ENCODE data around the gene NT5M.
A peak's percentile ranks its signal among the peaks of the same experiment; 100 is the strongest.
"Not testable (repeated sequence)": the region's sequence is repeated elsewhere in the genome, so short reads cannot be mapped to it uniquely, and the experiment has no call there.

NT5M gene

GRCh38 chr17:17303010-17303846, at the start of gene NT5M:
Gene NT5M (plus strand): TSS chr17:17303373. CDS start chr17:17303551, 178 bp downstream.
- TF ChIP-seq ZFX (IDR thresholded peaks at IDR 0.05) (peak; percentile 96), CTCF (conservative IDR thresholded peaks at IDR 0.05) (no peak)
- H3K27ac ChIP-seq: peak within 1 kb of the TSS; percentile 77

- TF ChIP-seq CTCF (conservative IDR thresholded peaks at IDR 0.05) (no peak), ZFX (IDR thresholded peaks at IDR 0.05) (no peak)
- H3K27ac ChIP-seq: peak overlapping the region; percentile 70
Measured at GRCh38 chr17:17253406-17253805, 49.8 kb upstream of the NT5M start.

GRCh38 chr17:17254036-17254435, 49.1 kb upstream of the NT5M start:
- no peak for TF ChIP-seq ZFX (IDR thresholded peaks at IDR 0.05)
- no peak for TF ChIP-seq CTCF (conservative IDR thresholded peaks at IDR 0.05)
- H3K27ac ChIP-seq: peak overlapping the region; percentile 70

- not testable (repeated sequence) for H3K27ac ChIP-seq
Measured at GRCh38 chr17:17255689-17256088, 47.5 kb upstream of the NT5M start.

- TF ChIP-seq CTCF (conservative IDR thresholded peaks at IDR 0.05): no peak
- no peak for TF ChIP-seq ZFX (IDR thresholded peaks at IDR 0.05)
- H3K27ac ChIP-seq: no peak overlapping the region
Measured at GRCh38 chr17:17256316-17256715, 46.9 kb upstream of the NT5M start.

GRCh38 chr17:17258011-17258410, 45.2 kb upstream of the NT5M start:
- H3K27ac ChIP-seq: no peak overlapping the region
- TF ChIP-seq CTCF (conservative IDR thresholded peaks at IDR 0.05): no peak

GRCh38 chr17:17258998-17259397, 44.2 kb upstream of the NT5M start:
- TF ChIP-seq ZFX (IDR thresholded peaks at IDR 0.05) (no peak), CTCF (conservative IDR thresholded peaks at IDR 0.05) (no peak)

GRCh38 chr17:17264430-17264829, 38.7 kb upstream of the NT5M start:
- no peak for TF ChIP-seq CTCF (conservative IDR thresholded peaks at IDR 0.05)
- TF ChIP-seq ZFX (IDR thresholded peaks at IDR 0.05): no peak
- H3K27ac ChIP-seq: no peak overlapping the region

More at GRCh38 chr17:17258998-17259397, 44.2 kb upstream of the NT5M start:
- no peak overlapping the region for H3K27ac ChIP-seq
